ENCODE results near the gene RAD23A. TPM values are rescaled to one million over a fixed set of nuclear protein-coding genes. Genes with fewer than 3 reads are reported as not detected.

RAD23A gene
- polyA plus RNA-seq, 4 donors = 93.0 to 114 (median 98.4) TPM

GRCh38 chr19:12996406-12997094 lies 50.9 kb downstream of the RAD23A start:
- H3K4me1 ChIP-seq (ENCODE audit: control insufficient read depth in 3 of 3, insufficient read depth in 2 of 3, low read depth in 1 of 3, low read length in 2 of 3) = peaks cover 0 to 5% (median 0%) of the 10 kb centered on the region in 3 donors
- DNase-seq (no peak), FAIRE-seq (no peak)
- peaks cover 0 to 82% (median 0%) of the 10 kb centered on the region in 3 donors for H3K27me3 ChIP-seq (ENCODE audit: control insufficient read depth in 3 of 3, insufficient read depth in 3 of 3, low read length in 3 of 3)
- H3K36me3 ChIP-seq (ENCODE audit: control insufficient read depth in 3 of 3, insufficient read depth in 2 of 3, low read depth in 1 of 3, low read length in 3 of 3) = peaks cover 0 to 5% (median 0%) of the 10 kb centered on the region in 3 donors
- peak overlapping the region in 1 of 3 donors; percentile 71 for H3K27ac ChIP-seq (ENCODE audit: low read depth in 1 of 3, low read length in 2 of 3)
- 8 to 21% (median 9%) methylated on average over 43 to 52 of the region's 52 CpGs for WGBS, 3 donors
- H3K9me3 ChIP-seq (ENCODE audit: control insufficient read depth in 2 of 2, insufficient read depth in 1 of 2, low read depth in 1 of 2, low read length in 1 of 2) = no peaks in the 10 kb centered on the region
- peak overlapping the region; percentile 50 to 82 (median 60) for H3K4me3 ChIP-seq (ENCODE audit: low read depth in 1 of 3, low read length in 3 of 3)

GRCh38 chr19:12997179-12997966 lies 51.7 kb downstream of the RAD23A start:
- FAIRE-seq (no peak), DNase-seq (no peak)
- 84 to 93% (median 90%) methylated on average over 25 of the region's 25 CpGs for WGBS, 3 donors
- Histone ChIP-seq H3K27ac (ENCODE audit: low read depth in 1 of 3, low read length in 2 of 3) (peak overlapping the region in 1 of 3 donors; percentile 25), H3K27me3 (ENCODE audit: control insufficient read depth in 3 of 3, insufficient read depth in 3 of 3, low read length in 3 of 3) (peaks cover 0 to 84% (median 0%) of the 10 kb centered on the region in 3 donors), H3K9me3 (ENCODE audit: control insufficient read depth in 2 of 2, insufficient read depth in 1 of 2, low read depth in 1 of 2, low read length in 1 of 2) (no peaks in the 10 kb centered on the region), H3K36me3 (ENCODE audit: control insufficient read depth in 3 of 3, insufficient read depth in 2 of 3, low read depth in 1 of 3, low read length in 3 of 3) (peaks cover 0 to 5% (median 0%) of the 10 kb centered on the region in 3 donors), H3K4me1 (ENCODE audit: control insufficient read depth in 3 of 3, insufficient read depth in 2 of 3, low read depth in 1 of 3, low read length in 2 of 3) (peaks cover 0 to 5% (median 0%) of the 10 kb centered on the region in 3 donors), H3K4me3 (ENCODE audit: low read depth in 1 of 3, low read length in 3 of 3) (peak overlapping the region in 1 of 3 donors; percentile 50)

- H3K27me3 ChIP-seq (ENCODE audit: control insufficient read depth in 3 of 3, insufficient read depth in 3 of 3, low read length in 3 of 3) = peaks cover 0 to 81% (median 0%) of the 10 kb centered on the region in 3 donors
- DNase-seq = no peak
- peak overlapping the region in 1 of 3 donors; percentile 25 for H3K27ac ChIP-seq (ENCODE audit: low read depth in 1 of 3, low read length in 2 of 3)
- H3K4me3 ChIP-seq (ENCODE audit: low read depth in 1 of 3, low read length in 3 of 3) = no peak overlapping the region
- H3K4me1 ChIP-seq (ENCODE audit: control insufficient read depth in 3 of 3, insufficient read depth in 2 of 3, low read depth in 1 of 3, low read length in 2 of 3) = peaks cover 0 to 5% (median 0%) of the 10 kb centered on the region in 3 donors
- 80 to 86% (median 83%) methylated on average over 32 of the region's 32 CpGs for WGBS, 3 donors
- FAIRE-seq = no peak
- H3K36me3 ChIP-seq (ENCODE audit: control insufficient read depth in 3 of 3, insufficient read depth in 2 of 3, low read depth in 1 of 3, low read length in 3 of 3) = peaks cover 0 to 5% (median 0%) of the 10 kb centered on the region in 3 donors
- H3K9me3 ChIP-seq (ENCODE audit: control insufficient read depth in 2 of 2, insufficient read depth in 1 of 2, low read depth in 1 of 2, low read length in 1 of 2) = no peaks in the 10 kb centered on the region
Measured at GRCh38 chr19:12997967-12998940, 52.6 kb downstream of the RAD23A start.

DNA sequence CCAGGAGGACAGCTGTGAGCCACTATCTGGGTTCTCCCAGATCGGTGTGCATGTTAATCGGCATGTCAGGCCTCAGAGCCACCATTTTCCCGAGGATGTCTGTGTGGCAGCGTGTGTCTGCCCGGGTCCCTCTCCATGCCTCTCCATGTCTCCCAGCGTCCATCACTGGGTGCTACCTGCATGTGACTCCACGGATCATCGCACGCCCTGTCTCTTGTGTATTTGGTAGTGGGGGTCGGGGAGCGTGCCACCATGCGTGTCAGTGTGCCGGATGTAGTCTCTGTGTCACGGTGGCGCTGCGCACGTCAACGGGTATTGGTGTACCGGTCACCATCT lies 55.5 kb downstream of the RAD23A start:
- peak overlapping the region in 1 of 3 donors; percentile 64 for H3K27ac ChIP-seq (ENCODE audit: low read depth in 1 of 3, low read length in 2 of 3)
- WGBS, 3 donors = 87 to 94% (median 88%) methylated on average over 19 of the region's 19 CpGs
- peaks cover 0 to 5% (median 0%) of the 10 kb centered on the region in 3 donors for H3K36me3 ChIP-seq (ENCODE audit: control insufficient read depth in 3 of 3, insufficient read depth in 2 of 3, low read depth in 1 of 3, low read length in 3 of 3)
- FAIRE-seq (no peak), DNase-seq (no peak)
- peaks cover 0 to 82% (median 0%) of the 10 kb centered on the region in 3 donors for H3K27me3 ChIP-seq (ENCODE audit: control insufficient read depth in 3 of 3, insufficient read depth in 3 of 3, low read length in 3 of 3)
- H3K9me3 ChIP-seq (ENCODE audit: control insufficient read depth in 2 of 2, insufficient read depth in 1 of 2, low read depth in 1 of 2, low read length in 1 of 2) = no peaks in the 10 kb centered on the region
- H3K4me1 ChIP-seq (ENCODE audit: control insufficient read depth in 3 of 3, insufficient read depth in 2 of 3, low read depth in 1 of 3, low read length in 2 of 3) = no peaks in the 10 kb centered on the region
- no peak overlapping the region for H3K4me3 ChIP-seq (ENCODE audit: low read depth in 1 of 3, low read length in 3 of 3)

DNA sequence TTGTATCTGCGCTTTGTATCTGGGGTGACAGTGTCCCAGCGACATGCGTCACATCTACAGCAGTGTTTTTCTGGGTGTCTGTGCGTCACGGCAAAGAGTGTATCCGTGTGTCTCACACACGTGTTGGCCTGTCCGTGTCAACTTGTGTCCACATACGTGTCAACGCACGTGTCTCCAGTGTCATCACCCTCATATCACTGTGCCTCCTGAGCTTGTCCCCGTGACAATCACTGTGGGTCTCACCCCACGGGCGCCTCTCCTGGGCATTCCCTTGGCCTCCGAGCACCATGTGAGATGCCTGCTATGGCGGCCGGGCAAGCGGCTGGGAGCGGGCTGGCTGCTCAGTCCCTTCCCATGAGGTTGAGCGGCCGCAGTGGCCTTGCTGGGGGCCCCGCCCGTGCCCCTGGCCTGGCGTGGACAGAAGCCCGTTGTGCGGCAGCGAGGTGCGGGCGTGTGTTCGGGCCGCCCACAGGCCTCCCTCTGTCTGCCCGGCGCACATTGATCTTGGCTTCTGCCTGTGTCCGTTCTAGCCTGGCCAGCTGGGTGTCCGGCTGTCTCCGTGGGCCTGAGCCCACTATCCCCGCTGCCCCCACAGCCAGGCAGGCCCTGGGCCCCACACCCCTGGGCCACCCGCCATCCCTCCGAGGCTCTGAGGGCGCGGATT lies 56.0 kb downstream of the RAD23A start:
- peak overlapping the region in 1 of 3 donors; percentile 70 for H3K27ac ChIP-seq (ENCODE audit: low read depth in 1 of 3, low read length in 2 of 3)
- H3K27me3 ChIP-seq (ENCODE audit: control insufficient read depth in 3 of 3, insufficient read depth in 3 of 3, low read length in 3 of 3) = peaks cover 0 to 83% (median 0%) of the 10 kb centered on the region in 3 donors
- no peak overlapping the region for H3K4me3 ChIP-seq (ENCODE audit: low read depth in 1 of 3, low read length in 3 of 3)
- DNase-seq (no peak), FAIRE-seq (no peak)
- H3K9me3 ChIP-seq (ENCODE audit: control insufficient read depth in 2 of 2, insufficient read depth in 1 of 2, low read depth in 1 of 2, low read length in 1 of 2) = no peaks in the 10 kb centered on the region
- WGBS, 3 donors = 67 to 88% (median 85%) methylated on average over 33 to 41 of the region's 41 CpGs
- no peaks in the 10 kb centered on the region for H3K4me1 ChIP-seq (ENCODE audit: control insufficient read depth in 3 of 3, insufficient read depth in 2 of 3, low read depth in 1 of 3, low read length in 2 of 3)
- H3K36me3 ChIP-seq (ENCODE audit: control insufficient read depth in 3 of 3, insufficient read depth in 2 of 3, low read depth in 1 of 3, low read length in 3 of 3) = peaks cover 0 to 5% (median 0%) of the 10 kb centered on the region in 3 donors

GRCh38 chr19:13002166-13002898 lies 56.7 kb downstream of the RAD23A start:
- Histone ChIP-seq H3K27me3 (ENCODE audit: control insufficient read depth in 3 of 3, insufficient read depth in 3 of 3, low read length in 3 of 3) (peaks cover 0 to 83% (median 0%) of the 10 kb centered on the region in 3 donors), H3K9me3 (ENCODE audit: control insufficient read depth in 2 of 2, insufficient read depth in 1 of 2, low read depth in 1 of 2, low read length in 1 of 2) (no peaks in the 10 kb centered on the region), H3K4me1 (ENCODE audit: control insufficient read depth in 3 of 3, insufficient read depth in 2 of 3, low read depth in 1 of 3, low read length in 2 of 3) (peaks cover 0 to 2% (median 0%) of the 10 kb centered on the region in 3 donors), H3K36me3 (ENCODE audit: control insufficient read depth in 3 of 3, insufficient read depth in 2 of 3, low read depth in 1 of 3, low read length in 3 of 3) (peaks cover 0 to 5% (median 0%) of the 10 kb centered on the region in 3 donors), H3K4me3 (ENCODE audit: low read depth in 1 of 3, low read length in 3 of 3) (no peak overlapping the region), H3K27ac (ENCODE audit: low read depth in 1 of 3, low read length in 2 of 3) (peak overlapping the region in 2 of 3 donors; percentile 45 to 70)
- FAIRE-seq = no peak
- DNase-seq = no peak
- WGBS, 3 donors = 63 to 82% (median 80%) methylated on average over 18 to 29 of the region's 29 CpGs

DNA sequence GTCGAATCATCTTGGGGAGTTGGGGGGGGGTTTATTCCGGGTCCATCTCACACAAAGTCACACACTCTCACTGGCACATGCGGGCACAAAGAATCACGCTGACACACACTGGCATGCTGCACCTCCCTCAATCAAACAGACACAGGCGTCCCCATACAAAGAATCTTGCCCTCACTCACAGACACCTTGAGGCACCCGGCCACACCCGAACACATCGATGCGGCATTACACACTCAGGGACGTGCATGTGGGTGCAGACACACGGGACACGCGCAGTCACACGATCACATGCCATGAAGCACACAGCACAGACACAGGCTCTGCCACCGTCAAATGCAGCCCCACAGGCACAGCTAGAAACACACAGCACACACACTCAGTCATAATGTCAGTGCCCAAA lies 57.4 kb downstream of the RAD23A start:
- 75 to 87% (median 84%) methylated on average over 15 of the region's 15 CpGs for WGBS, 3 donors
- Histone ChIP-seq H3K4me1 (ENCODE audit: control insufficient read depth in 3 of 3, insufficient read depth in 2 of 3, low read depth in 1 of 3, low read length in 2 of 3) (peaks cover 0 to 3% (median 0%) of the 10 kb centered on the region in 3 donors), H3K27ac (ENCODE audit: low read depth in 1 of 3, low read length in 2 of 3) (peak overlapping the region in 1 of 3 donors; percentile 3), H3K27me3 (ENCODE audit: control insufficient read depth in 3 of 3, insufficient read depth in 3 of 3, low read length in 3 of 3) (peaks cover 0 to 81% (median 0%) of the 10 kb centered on the region in 3 donors), H3K9me3 (ENCODE audit: control insufficient read depth in 2 of 2, insufficient read depth in 1 of 2, low read depth in 1 of 2, low read length in 1 of 2) (no peaks in the 10 kb centered on the region), H3K36me3 (ENCODE audit: control insufficient read depth in 3 of 3, insufficient read depth in 2 of 3, low read depth in 1 of 3, low read length in 3 of 3) (peaks cover 0 to 5% (median 0%) of the 10 kb centered on the region in 3 donors), H3K4me3 (ENCODE audit: low read depth in 1 of 3, low read length in 3 of 3) (no peak overlapping the region)
- no peak for FAIRE-seq
- no peak for DNase-seq

Data from small intestine (tissue), 7 donors.